Activated CD4-positive, alpha-beta memory T cell treated with anti-CD3 and anti-CD28 coated beads, Interleukin-2, amount 10 ng/mL, durations not matched to agents 7 days and 5 days (primary cell): ENCODE results near the gene GSTA4. TPM values are rescaled to one million over a fixed set of nuclear protein-coding genes. Genes with fewer than 3 reads are reported as not detected.

ENCODE experiments used
- total RNA-seq, 2 experiments: library from RNA; stranded (reverse); gene quantifications; one replicate each; pipeline ENCODE4 v1.2.3, GENCODE V29; 2021

Gene GSTA4
- total RNA-seq, 2 experiments from 2014 or later: 13.0 TPM

Other genes starting within 250 kb of the GSTA4 start
- gene GSTA2, start 231.8 kb downstream of the GSTA4 start, total RNA-seq: not detected
- not detected for gene GSTA1, start 191.5 kb downstream of the GSTA4 start, total RNA-seq
- not detected for gene GSTA5, start 154.5 kb downstream of the GSTA4 start, total RNA-seq
- gene GSTA3, start 85.6 kb downstream of the GSTA4 start, total RNA-seq: not detected
- gene CILK1, start 66.5 kb upstream of the GSTA4 start, total RNA-seq: 10 to 100 TPM in 1 of 2 experiments, 1 to 10 TPM in 1; 9.9 to 10.5 TPM
- gene FBXO9, start 70.1 kb upstream of the GSTA4 start, total RNA-seq: 10 to 100 TPM; 72.2 to 74.1 TPM
- under 1 TPM in 1 of 2 experiments, not detected in 1; 0.10 TPM for gene GCM1, start 153.6 kb upstream of the GSTA4 start, total RNA-seq